Stomach (tissue), 4 donors: ENCODE results near the gene HNRNPAB.

ENCODE experiments used
- CTCF ChIP-seq, 7 experiments: fragments of 450-650 bp in 4 of 7; fragments of 200-600 bp in 3 of 7; sonication (generic) in 3 of 7; IDR thresholded peaks; one replicate each; pipeline ENCODE4 v1.5.1; 2016 to 2019; ENCODE audit warnings: antibody characterized with exemption in 7 of 7, control low read depth in 2 of 7, mild to moderate bottlenecking in 1 of 7
- EP300 ChIP-seq: sonication (generic); formaldehyde crosslinking; IDR thresholded peaks from one replicate; pipeline ENCODE4 v1.6.1; 2017; ENCODE audit warnings: antibody characterized with exemption
- POLR2A ChIP-seq, 4 donors: fragments of 450-650 bp; IDR thresholded peaks; one replicate each; pipeline ENCODE4 v1.6.1; 2016; ENCODE audit warnings: antibody characterized with exemption in 4 of 4, control low read depth in 2 of 4, mild to moderate bottlenecking in 1 of 4, moderate library complexity in 1 of 4
- POLR2AphosphoS5 ChIP-seq, 3 donors: sonication (generic); formaldehyde crosslinking; IDR thresholded peaks; one replicate each; pipeline ENCODE4 v1.6.1; 2016; ENCODE audit warnings: antibody characterized with exemption in 3 of 3

GRCh38 chr5:178210073-178210535 lies 5.8 kb downstream of the HNRNPAB start:
- no peak for TF ChIP-seq CTCF (IDR thresholded peaks at IDR 0.05)
- no peak for TF ChIP-seq POLR2A (IDR thresholded peaks at IDR 0.05)
- TF ChIP-seq POLR2AphosphoS5 (IDR thresholded peaks at IDR 0.05) = no peak
- TF ChIP-seq EP300 = no peak
